IMR-90 (cell line): ENCODE measurements around the gene CDH13.

ENCODE experiments used
- CEBPB ChIP-seq: IDR thresholded peaks from 2 replicates; pipeline ENCODE4 v1.6.1; 2012; ENCODE audit warnings: low read depth, low read length, improper control_type of control experiment
- FOS ChIP-seq: fragments of 150-350 bp; IDR thresholded peaks from 2 replicates; pipeline ENCODE4 v1.6.1; 2016; ENCODE audit warnings: low read depth, low read length
- MAFK ChIP-seq: IDR thresholded peaks from 2 replicates; pipeline ENCODE4 v1.6.1; 2012; ENCODE audit warnings: low read depth, low read length, improper control_type of control experiment
- POLR2A ChIP-seq: IDR thresholded peaks from 2 replicates; pipeline ENCODE4 v1.6.1; 2012; ENCODE audit warnings: mild to moderate bottlenecking, low read depth, low read length
- SMC3 ChIP-seq: fragments of 150-350 bp; IDR thresholded peaks from 2 replicates; pipeline ENCODE4 v1.6.1; 2016; ENCODE audit warnings: low read depth, mild to moderate bottlenecking, antibody characterized with exemption, low read length, moderate library complexity
- USF2 ChIP-seq: fragments of 150-350 bp; IDR thresholded peaks from 2 replicates; pipeline ENCODE4 v1.6.1; 2017; ENCODE audit warnings: mild to moderate bottlenecking, antibody characterized with exemption, low read length, low read depth
- TF ChIP-seq, protein P1 (sequence below): conservative IDR thresholded peaks from 2 replicates; pipeline ENCODE4 v1.5.1; 2012; ENCODE audit warnings: mild to moderate bottlenecking, low read depth, low read length, improper control_type of control experiment

DNA sequence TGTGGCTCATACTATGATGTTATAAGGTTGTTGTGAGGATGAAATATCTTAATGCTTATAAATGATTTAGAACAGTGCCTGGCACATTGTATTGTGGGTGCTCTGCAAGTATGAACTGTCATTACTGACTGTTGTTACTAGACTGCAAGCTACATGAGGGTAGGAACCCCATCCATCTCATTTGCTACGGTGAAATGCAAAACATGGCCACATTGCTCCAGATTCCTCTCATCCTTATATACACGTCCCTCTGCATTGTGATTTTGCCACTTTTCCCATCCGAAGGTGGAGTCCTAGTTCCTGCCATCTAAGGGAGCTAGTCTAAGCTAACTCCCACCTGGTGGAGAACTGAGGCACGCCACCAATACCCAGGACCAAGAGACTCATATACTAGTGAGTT is 1210.8 kb downstream of the CDH13 start:
- TF ChIP-seq, protein P1, sequence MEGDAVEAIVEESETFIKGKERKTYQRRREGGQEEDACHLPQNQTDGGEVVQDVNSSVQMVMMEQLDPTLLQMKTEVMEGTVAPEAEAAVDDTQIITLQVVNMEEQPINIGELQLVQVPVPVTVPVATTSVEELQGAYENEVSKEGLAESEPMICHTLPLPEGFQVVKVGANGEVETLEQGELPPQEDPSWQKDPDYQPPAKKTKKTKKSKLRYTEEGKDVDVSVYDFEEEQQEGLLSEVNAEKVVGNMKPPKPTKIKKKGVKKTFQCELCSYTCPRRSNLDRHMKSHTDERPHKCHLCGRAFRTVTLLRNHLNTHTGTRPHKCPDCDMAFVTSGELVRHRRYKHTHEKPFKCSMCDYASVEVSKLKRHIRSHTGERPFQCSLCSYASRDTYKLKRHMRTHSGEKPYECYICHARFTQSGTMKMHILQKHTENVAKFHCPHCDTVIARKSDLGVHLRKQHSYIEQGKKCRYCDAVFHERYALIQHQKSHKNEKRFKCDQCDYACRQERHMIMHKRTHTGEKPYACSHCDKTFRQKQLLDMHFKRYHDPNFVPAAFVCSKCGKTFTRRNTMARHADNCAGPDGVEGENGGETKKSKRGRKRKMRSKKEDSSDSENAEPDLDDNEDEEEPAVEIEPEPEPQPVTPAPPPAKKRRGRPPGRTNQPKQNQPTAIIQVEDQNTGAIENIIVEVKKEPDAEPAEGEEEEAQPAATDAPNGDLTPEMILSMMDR: no peak
- TF ChIP-seq SMC3 (no peak), CEBPB (no peak), POLR2A (no peak), USF2 (no peak), FOS (no peak), MAFK (no peak)
